Esophagus muscularis mucosa (tissue), 4 donors: Measurements from ENCODE around the gene LRMDA. TPM values are rescaled to one million over a fixed set of nuclear protein-coding genes. Genes with fewer than 3 reads are reported as not detected.

Source experiments
- DNase-seq: peaks from one replicate; pipeline ENCODE4 v3.0.0-alpha.2; 2017; ENCODE audit errors: extremely low spot score
- H3K27ac ChIP-seq, 4 donors: fragments of 200-600 bp; sonication (generic); replicated peaks in 1 of 4; 1 replicate in 3 of 4; 2 replicates in 1 of 4; pipeline ENCODE4 v1.5.1; 2016 to 2019; ENCODE audit warnings: mild to moderate bottlenecking in 1 of 4
- H3K27me3 ChIP-seq, 4 donors: fragments of 200-600 bp; sonication (generic); one replicate each; pipeline versions ENCODE4 v1.5.1 to v1.6.0; 2016 to 2019
- H3K36me3 ChIP-seq, 4 donors: fragments of 200-600 bp; sonication (generic); one replicate each; pipeline ENCODE4 v1.5.1; 2016 to 2019
- H3K4me1 ChIP-seq, 4 donors: fragments of 200-600 bp; sonication (generic); one replicate each; pipeline ENCODE4 v1.5.1; 2016 to 2019
- H3K4me3 ChIP-seq, 4 donors: fragments of 200-600 bp; sonication (generic); 1 replicate in 2 of 4; 2 replicates in 2 of 4; pipeline ENCODE4 v1.5.1; 2016 to 2019; ENCODE audit warnings: mild to moderate bottlenecking in 4 of 4, moderate library complexity in 1 of 4
- H3K9me3 ChIP-seq, 4 donors: fragments of 200-600 bp; sonication (generic); 1 replicate in 3 of 4; 2 replicates in 1 of 4; pipeline ENCODE4 v1.5.1; 2016 to 2019
- EP300 ChIP-seq: sonication (generic); formaldehyde crosslinking; IDR thresholded peaks from one replicate; pipeline ENCODE4 v1.6.1; 2017; ENCODE audit warnings: antibody characterized with exemption
- POLR2A ChIP-seq: fragments of 450-650 bp; IDR thresholded peaks from one replicate; pipeline ENCODE4 v1.6.1; 2017; ENCODE audit warnings: antibody characterized with exemption, moderate library complexity, mild to moderate bottlenecking, low read depth
- POLR2AphosphoS5 ChIP-seq, 2 donors: sonication (generic); formaldehyde crosslinking; IDR thresholded peaks; one replicate each; pipeline ENCODE4 v1.6.1; 2017; ENCODE audit warnings: antibody characterized with exemption in 2 of 2
- WGBS: methylation state at CpG from one replicate; pipeline ENCODE4 v1.1.5; 2018; 5-methylcytosine and 5-hydroxymethylcytosine counted together
- intact Hi-C: fragments of 100-400 bp; cut with DNase I; formaldehyde crosslinking; loops from one replicate; pipeline ENCODE4 v1.15.1; 2023
- total RNA-seq, 4 donors: library from RNA; depleted of rRNA; stranded (reverse); fragments of >200 nt; gene quantifications; one replicate each; pipeline versions ENCODE4 v1.1.0 to v1.2.1, GENCODE V29; 2016
- TF ChIP-seq, protein P1 (sequence below), 3 experiments: fragments of 200-600 bp in 2 of 3; fragments of 450-650 bp in 1 of 3; sonication (generic) in 2 of 3; IDR thresholded peaks; one replicate each; pipeline ENCODE4 v1.5.1; 2017 to 2019; ENCODE audit warnings: antibody characterized with exemption in 3 of 3, mild to moderate bottlenecking in 2 of 3, moderate library complexity in 1 of 3

LRMDA gene
- total RNA-seq, 4 donors from 2014 or later = 14.3 to 34.9 (median 26.5) TPM

GRCh38 chr10:75492173-75492925 is 60.9 kb downstream of the LRMDA start:
- Histone ChIP-seq H3K27me3 (no peaks in the 10 kb centered on the region), H3K36me3 (no peaks in the 10 kb centered on the region), H3K4me1 (no peaks in the 10 kb centered on the region), H3K9me3 (no peaks in the 10 kb centered on the region), H3K4me3 (no peak overlapping the region), H3K27ac (no peak overlapping the region)
- intact Hi-C loops = no loop called here
- DNase-seq = no peak
- no peak for TF ChIP-seq POLR2AphosphoS5 (IDR thresholded peaks at IDR 0.05)
- no peak for TF ChIP-seq EP300
- TF ChIP-seq POLR2A = no peak
- TF ChIP-seq, protein P1, sequence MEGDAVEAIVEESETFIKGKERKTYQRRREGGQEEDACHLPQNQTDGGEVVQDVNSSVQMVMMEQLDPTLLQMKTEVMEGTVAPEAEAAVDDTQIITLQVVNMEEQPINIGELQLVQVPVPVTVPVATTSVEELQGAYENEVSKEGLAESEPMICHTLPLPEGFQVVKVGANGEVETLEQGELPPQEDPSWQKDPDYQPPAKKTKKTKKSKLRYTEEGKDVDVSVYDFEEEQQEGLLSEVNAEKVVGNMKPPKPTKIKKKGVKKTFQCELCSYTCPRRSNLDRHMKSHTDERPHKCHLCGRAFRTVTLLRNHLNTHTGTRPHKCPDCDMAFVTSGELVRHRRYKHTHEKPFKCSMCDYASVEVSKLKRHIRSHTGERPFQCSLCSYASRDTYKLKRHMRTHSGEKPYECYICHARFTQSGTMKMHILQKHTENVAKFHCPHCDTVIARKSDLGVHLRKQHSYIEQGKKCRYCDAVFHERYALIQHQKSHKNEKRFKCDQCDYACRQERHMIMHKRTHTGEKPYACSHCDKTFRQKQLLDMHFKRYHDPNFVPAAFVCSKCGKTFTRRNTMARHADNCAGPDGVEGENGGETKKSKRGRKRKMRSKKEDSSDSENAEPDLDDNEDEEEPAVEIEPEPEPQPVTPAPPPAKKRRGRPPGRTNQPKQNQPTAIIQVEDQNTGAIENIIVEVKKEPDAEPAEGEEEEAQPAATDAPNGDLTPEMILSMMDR (IDR thresholded peaks at IDR 0.05) = no peak
- 72% methylated on average over 3 of the region's 3 CpGs for WGBS

- no peaks in the 10 kb centered on the region for H3K9me3 ChIP-seq
- H3K4me3 ChIP-seq = no peak overlapping the region
- 97% methylated on average over 3 of the region's 3 CpGs for WGBS
- H3K4me1 ChIP-seq = peaks cover 0 to 6% (median 4%) of the 10 kb centered on the region in 4 donors
- H3K27me3 ChIP-seq = no peaks in the 10 kb centered on the region
- H3K27ac ChIP-seq = no peak overlapping the region
- no peak for DNase-seq
- no peaks in the 10 kb centered on the region for H3K36me3 ChIP-seq
- intact Hi-C loops = no loop called here
- TF ChIP-seq POLR2A (no peak), POLR2AphosphoS5 (IDR thresholded peaks at IDR 0.05) (no peak), EP300 (no peak)
- TF ChIP-seq, protein P1 (IDR thresholded peaks at IDR 0.05) = no peak
Measured at GRCh38 chr10:75493464-75493863, 62.0 kb downstream of the LRMDA start.

- no peaks in the 10 kb centered on the region for H3K27me3 ChIP-seq
- WGBS = 48% methylated on average over 4 of the region's 4 CpGs
- no peak overlapping the region for H3K27ac ChIP-seq
- TF ChIP-seq POLR2AphosphoS5 (IDR thresholded peaks at IDR 0.05) = no peak
- no peak for TF ChIP-seq EP300
- TF ChIP-seq POLR2A = no peak
- TF ChIP-seq, protein P1 (IDR thresholded peaks at IDR 0.05) = no peak
- no peak overlapping the region for H3K4me3 ChIP-seq
- peaks cover 8 to 21% (median 14%) of the 10 kb centered on the region in 4 donors for H3K4me1 ChIP-seq
- no peak for DNase-seq
- H3K36me3 ChIP-seq = no peaks in the 10 kb centered on the region
- no peaks in the 10 kb centered on the region for H3K9me3 ChIP-seq
- intact Hi-C loops = no loop called here
Measured at GRCh38 chr10:75495434-75496190, 64.2 kb downstream of the LRMDA start.

DNA sequence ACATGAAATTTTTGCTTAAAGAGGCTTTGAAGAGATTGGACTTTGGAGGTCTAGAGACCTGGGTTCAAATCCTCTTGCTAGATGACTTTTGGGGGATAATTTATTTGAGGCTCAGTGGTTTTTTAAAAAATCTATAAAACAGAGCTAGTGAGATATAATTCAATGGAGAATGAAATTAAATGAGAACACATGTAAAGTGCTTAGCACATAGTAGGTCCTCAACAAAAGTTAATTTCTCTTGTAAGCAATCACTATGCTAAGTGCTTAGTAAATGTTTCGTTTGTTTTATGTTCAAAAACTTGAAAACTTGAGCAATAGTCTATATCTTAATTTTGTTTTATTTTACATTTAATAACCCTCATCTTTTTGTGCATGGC is 64.8 kb downstream of the LRMDA start:
- no peaks in the 10 kb centered on the region for H3K36me3 ChIP-seq
- DNase-seq = no peak
- 93% methylated on average over 1 of the region's 1 CpG for WGBS

More for the DNA sequence above, 64.8 kb downstream of the LRMDA start:
- no peaks in the 10 kb centered on the region for H3K9me3 ChIP-seq
- peaks cover 8 to 21% (median 14%) of the 10 kb centered on the region in 4 donors for H3K4me1 ChIP-seq
- no peak overlapping the region for H3K4me3 ChIP-seq
- no peak overlapping the region for H3K27ac ChIP-seq
- intact Hi-C loops = no loop called here
- no peaks in the 10 kb centered on the region for H3K27me3 ChIP-seq
- TF ChIP-seq POLR2AphosphoS5 (IDR thresholded peaks at IDR 0.05) (no peak), EP300 (no peak), POLR2A (no peak)
- TF ChIP-seq, protein P1 (IDR thresholded peaks at IDR 0.05) = no peak
